Activated naive CD4-positive, alpha-beta T cell treated with anti-CD3 and anti-CD28 coated beads, Interleukin-2, amount 50 U/mL, for 24 hours (primary cell): Measurements from ENCODE around the gene OR10Z1.

Experiments used
- H3K27ac Mint-ChIP-seq: one replicate; pipeline ENCODE4 v1.8.0; 2021; ENCODE audit warnings: mild to moderate bottlenecking, mixed read lengths
- H3K27me3 Mint-ChIP-seq: one replicate; pipeline ENCODE4 v1.8.0; 2021; ENCODE audit warnings: mixed read lengths
- H3K36me3 Mint-ChIP-seq: one replicate; pipeline ENCODE4 v1.8.0; 2021; ENCODE audit warnings: mixed read lengths
- H3K4me1 Mint-ChIP-seq: one replicate; pipeline ENCODE4 v1.8.0; 2021; ENCODE audit warnings: mixed read lengths
- H3K4me3 Mint-ChIP-seq: one replicate; pipeline ENCODE4 v1.8.0; 2021; ENCODE audit warnings: mild to moderate bottlenecking, mixed read lengths
- H3K9me3 Mint-ChIP-seq: one replicate; pipeline ENCODE4 v1.8.0; 2021; ENCODE audit warnings: mixed read lengths

The OR10Z1 gene

DNA sequence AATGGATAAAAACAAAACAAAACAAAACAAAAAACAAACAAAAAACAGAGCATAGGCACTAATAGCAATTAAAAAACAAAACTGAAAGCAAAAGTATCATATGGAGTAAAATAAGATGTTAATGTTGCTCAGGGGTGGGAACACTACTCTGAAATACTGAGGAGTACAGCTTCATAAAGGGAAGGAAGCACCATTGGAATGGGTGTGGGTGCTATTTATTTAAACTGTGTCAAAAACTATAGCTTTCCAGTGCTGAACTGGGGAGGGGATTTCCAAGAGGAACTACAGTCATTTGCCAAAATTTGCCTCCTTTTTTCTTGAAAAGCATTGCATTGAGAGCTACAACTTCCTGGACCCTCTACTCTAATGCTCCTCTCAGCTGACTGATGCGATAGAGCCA lies 41.4 kb downstream of the OR10Z1 start:
- Mint-ChIP-seq H3K4me3 (no peak overlapping the region), H3K9me3 (no peaks in the 10 kb centered on the region), H3K36me3 (no peaks in the 10 kb centered on the region), H3K27ac (no peak overlapping the region), H3K4me1 (peaks cover 15% of the 10 kb centered on the region), H3K27me3 (no peaks in the 10 kb centered on the region)

GRCh38 chr1:158649052-158649451 lies 44.0 kb downstream of the OR10Z1 start:
- peaks cover 16% of the 10 kb centered on the region for H3K4me1 Mint-ChIP-seq
- no peaks in the 10 kb centered on the region for H3K36me3 Mint-ChIP-seq

DNA sequence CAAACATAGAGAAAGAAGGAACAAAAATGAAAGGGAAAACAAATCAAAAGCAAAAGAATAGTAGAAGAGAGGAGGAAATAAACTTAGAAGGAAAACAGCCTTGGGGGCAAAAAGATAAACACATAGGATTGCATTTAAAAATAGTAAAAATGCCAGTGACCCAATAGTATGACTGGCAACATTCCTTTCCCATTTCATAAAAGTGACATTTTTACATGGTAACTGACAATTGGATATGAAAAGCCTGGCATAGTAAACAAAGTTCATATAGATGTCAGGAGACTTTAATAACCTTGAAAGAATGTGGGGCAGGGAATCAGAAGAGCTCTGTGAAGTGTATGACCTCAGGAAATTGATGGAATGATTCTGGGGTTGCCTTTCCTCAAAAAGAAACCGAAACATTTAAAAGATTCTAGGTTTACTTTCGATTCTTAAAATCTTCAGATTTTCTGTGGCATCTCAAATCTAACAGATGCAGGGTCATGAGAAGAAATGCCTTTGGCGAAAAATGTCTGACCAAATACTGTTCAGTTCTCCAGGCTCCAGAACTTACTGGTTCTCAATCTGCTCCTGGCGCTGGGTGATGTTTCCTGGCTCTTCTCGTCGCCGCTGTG lies 47.8 kb downstream of the OR10Z1 start:
- H3K9me3 Mint-ChIP-seq: no peaks in the 10 kb centered on the region
- no peak overlapping the region for H3K27ac Mint-ChIP-seq
- H3K27me3 Mint-ChIP-seq: peaks cover 3% of the 10 kb centered on the region
- no peak overlapping the region for H3K4me3 Mint-ChIP-seq
- no peaks in the 10 kb centered on the region for H3K36me3 Mint-ChIP-seq
- H3K4me1 Mint-ChIP-seq: peaks cover 12% of the 10 kb centered on the region

More at GRCh38 chr1:158649052-158649451, 44.0 kb downstream of the OR10Z1 start:
- H3K27ac Mint-ChIP-seq: no peak overlapping the region
- no peaks in the 10 kb centered on the region for H3K9me3 Mint-ChIP-seq
- H3K4me3 Mint-ChIP-seq: no peak overlapping the region
- H3K27me3 Mint-ChIP-seq: peaks cover 1% of the 10 kb centered on the region

DNA sequence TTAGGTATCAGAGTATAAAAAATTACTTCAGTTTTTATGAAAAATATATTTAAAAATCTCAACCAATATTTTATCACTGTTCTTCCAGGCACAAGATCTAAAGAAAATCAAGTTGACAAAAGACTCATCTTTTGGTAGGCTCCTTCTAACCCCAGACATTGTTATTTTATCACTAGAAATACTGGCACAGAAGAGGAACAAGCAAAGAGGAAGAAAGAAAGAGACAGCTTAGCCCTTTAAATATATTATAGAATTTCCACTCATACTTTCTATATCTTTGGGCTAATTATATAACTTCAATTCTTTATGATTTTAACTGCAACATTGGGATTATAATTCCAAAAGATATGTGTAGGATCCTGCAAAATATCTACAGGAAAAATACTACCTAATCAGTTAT lies 49.0 kb downstream of the OR10Z1 start:
- Mint-ChIP-seq H3K4me3 (no peak overlapping the region), H3K4me1 (peaks cover 12% of the 10 kb centered on the region), H3K9me3 (peaks cover 5% of the 10 kb centered on the region), H3K36me3 (no peaks in the 10 kb centered on the region), H3K27ac (no peak overlapping the region), H3K27me3 (peaks cover 3% of the 10 kb centered on the region)

DNA sequence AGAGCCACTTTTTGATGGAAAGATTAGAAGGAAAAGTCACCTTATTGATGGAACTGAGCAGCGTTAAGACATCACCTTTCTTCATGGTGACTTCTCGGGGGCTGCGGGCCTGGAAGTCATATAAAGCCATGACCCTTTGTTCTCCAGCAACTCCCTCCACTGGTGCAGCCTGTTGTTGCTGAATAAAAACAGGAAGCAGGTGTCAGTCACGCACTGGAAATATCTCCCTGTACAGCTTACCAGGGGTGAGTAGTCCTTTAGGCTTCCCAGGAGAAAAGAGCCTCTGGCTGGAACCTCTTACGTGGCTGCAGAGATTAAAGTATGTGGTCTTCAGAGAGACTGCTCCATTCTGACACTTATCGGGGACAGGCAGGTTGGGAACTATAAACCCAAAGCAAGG lies 49.5 kb downstream of the OR10Z1 start:
- Mint-ChIP-seq H3K9me3 (peaks cover 5% of the 10 kb centered on the region), H3K27ac (no peak overlapping the region), H3K4me1 (peaks cover 12% of the 10 kb centered on the region), H3K27me3 (peaks cover 3% of the 10 kb centered on the region), H3K4me3 (no peak overlapping the region), H3K36me3 (no peaks in the 10 kb centered on the region)
